ENCODE data around the gene SERPINB1. TPM values are rescaled to one million over a fixed set of nuclear protein-coding genes. Genes with fewer than 3 reads are reported as not detected.

SERPINB1 gene
- total RNA-seq, 4 donors from 2014 or later: 24.8 to 79.0 (median 45.4) TPM

DNA sequence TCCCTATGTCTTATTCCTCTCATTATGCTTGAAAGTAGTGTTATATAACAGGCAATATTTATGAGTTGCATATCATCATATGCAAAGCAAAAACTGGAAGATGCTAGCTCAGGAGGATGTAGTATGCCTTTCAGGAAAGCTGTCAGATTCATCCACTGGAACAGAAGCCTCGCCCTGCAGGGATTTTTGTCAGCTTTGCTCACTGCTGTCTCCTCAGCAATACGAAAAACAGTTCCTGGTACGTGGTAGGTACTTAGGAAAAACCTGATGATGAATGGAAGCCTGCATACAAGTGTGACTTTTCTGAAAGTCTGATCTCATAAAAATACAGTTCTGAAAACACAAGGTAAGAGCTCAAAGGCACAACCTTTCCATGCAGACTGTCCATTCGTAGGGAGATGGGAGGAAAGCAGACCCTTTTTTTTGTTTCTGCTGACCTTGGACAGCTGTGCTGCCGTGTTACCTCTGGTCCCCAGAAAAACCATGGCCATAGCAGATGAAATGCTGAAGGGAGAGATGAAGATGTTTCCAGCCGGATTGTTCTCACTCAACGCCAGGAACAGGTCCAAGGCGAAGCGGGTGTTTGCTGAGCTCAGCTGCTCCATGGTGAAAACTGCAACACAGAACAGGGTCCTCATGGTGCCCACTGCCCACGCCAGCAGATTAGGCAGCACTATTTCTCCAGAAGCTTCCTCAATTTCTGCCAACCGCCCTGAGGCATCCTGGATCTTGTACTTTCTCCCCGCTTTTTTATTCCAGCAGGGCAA, 1.5 kb downstream of the SERPINB1 start:
- ATAC-seq: no peak
- H3K4me1 ChIP-seq: peaks cover 4 to 54% (median 19%) of the 10 kb centered on the region in 3 donors
- 43 to 57% methylated on average over 9 of the region's 12 CpGs for WGBS, 2 donors (ENCODE audit: low coverage in 1 of 2)
- TF ChIP-seq EP300 (IDR thresholded peaks at IDR 0.05) (no peak), POLR2A (IDR thresholded peaks at IDR 0.05) (no peak)
- TF ChIP-seq, protein P1, sequence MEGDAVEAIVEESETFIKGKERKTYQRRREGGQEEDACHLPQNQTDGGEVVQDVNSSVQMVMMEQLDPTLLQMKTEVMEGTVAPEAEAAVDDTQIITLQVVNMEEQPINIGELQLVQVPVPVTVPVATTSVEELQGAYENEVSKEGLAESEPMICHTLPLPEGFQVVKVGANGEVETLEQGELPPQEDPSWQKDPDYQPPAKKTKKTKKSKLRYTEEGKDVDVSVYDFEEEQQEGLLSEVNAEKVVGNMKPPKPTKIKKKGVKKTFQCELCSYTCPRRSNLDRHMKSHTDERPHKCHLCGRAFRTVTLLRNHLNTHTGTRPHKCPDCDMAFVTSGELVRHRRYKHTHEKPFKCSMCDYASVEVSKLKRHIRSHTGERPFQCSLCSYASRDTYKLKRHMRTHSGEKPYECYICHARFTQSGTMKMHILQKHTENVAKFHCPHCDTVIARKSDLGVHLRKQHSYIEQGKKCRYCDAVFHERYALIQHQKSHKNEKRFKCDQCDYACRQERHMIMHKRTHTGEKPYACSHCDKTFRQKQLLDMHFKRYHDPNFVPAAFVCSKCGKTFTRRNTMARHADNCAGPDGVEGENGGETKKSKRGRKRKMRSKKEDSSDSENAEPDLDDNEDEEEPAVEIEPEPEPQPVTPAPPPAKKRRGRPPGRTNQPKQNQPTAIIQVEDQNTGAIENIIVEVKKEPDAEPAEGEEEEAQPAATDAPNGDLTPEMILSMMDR (IDR thresholded peaks at IDR 0.05): no peak
- no peaks in the 10 kb centered on the region for H3K9me3 ChIP-seq
- H3K27ac ChIP-seq: peak overlapping the region; percentile 95 to 99 (median 98)
- H3K27me3 ChIP-seq: no peaks in the 10 kb centered on the region
- peak overlapping the region; percentile 66 to 79 for H3K4me3 ChIP-seq
- H3K36me3 ChIP-seq: peaks cover 0 to 46% of the 10 kb centered on the region in 2 donors

DNA sequence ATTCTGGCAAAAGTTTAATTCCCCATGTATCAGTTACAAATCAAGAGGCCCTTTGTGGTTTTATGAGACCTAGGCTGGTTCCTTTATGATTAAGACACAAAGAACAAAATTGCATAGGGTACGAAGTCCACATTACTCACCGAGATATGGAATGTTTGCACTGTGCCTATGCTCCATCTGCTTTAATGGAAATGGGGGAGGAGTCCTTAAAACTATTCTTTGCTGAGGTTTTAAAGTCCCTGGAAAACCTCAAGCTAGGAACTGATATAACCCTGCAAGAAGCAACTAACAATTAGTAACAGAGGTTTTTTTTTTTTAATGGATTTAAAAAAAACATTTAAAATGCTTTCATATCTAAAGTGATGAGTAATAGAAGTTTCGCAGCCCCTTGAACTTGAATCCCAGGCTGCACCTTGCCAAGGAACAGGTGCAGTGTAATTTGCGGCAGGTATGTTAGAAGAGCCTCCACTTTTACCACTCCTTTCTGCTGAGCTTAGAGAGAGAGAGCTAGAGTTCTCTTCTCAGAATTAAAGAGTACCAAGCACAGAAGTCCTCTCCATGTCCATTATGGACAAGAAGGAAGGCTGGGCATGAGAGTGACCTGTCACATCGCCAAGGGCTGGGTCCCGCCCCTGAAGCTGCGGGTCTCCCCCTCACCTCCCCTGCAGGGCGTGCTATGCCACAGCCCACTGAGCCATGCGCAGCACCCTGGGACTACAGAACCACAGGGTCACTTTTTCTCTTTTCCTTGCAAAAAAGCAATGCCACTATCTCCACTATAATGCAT, 2.3 kb downstream of the SERPINB1 start:
- peak overlapping the region in 2 of 4 donors; percentile 98 to 99 for H3K27ac ChIP-seq
- 48 to 65% methylated on average over 7 to 9 of the region's 9 CpGs for WGBS, 2 donors (ENCODE audit: low coverage in 1 of 2)
- TF ChIP-seq POLR2AphosphoS5 (IDR thresholded peaks at IDR 0.05) (no peak), EP300 (IDR thresholded peaks at IDR 0.05) (no peak), POLR2A (IDR thresholded peaks at IDR 0.05) (no peak)
- TF ChIP-seq, protein P1 (IDR thresholded peaks at IDR 0.05): no peak
- peak overlapping the region in 1 of 2 donors; percentile 79 for H3K4me3 ChIP-seq
- H3K36me3 ChIP-seq: peaks cover 0 to 53% of the 10 kb centered on the region in 2 donors
- H3K9me3 ChIP-seq: no peaks in the 10 kb centered on the region
- peaks cover 4 to 54% (median 19%) of the 10 kb centered on the region in 3 donors for H3K4me1 ChIP-seq
- no peaks in the 10 kb centered on the region for H3K27me3 ChIP-seq
- no peak for ATAC-seq

DNA sequence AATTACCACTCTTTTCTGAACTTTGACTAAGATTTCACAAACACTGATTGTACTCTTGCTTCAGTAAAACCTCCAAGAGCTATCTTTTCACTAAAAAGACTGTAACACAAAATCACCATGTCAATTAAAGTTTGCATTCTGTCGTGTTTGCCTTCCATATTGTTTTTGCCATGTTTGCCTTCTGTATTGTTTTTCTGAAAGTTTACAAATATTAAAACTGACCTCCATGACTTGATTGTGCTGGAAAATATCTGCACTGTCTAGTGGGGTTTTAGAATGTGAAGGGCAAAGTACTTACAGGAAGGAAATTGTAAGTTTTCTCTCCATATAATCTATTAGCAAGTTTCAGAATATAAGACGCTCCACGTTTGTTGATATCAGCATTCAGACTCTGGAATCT, 3.4 kb downstream of the SERPINB1 start:
- ATAC-seq: no peak
- TF ChIP-seq EP300 (IDR thresholded peaks at IDR 0.05) (no peak), POLR2A (IDR thresholded peaks at IDR 0.05) (no peak), POLR2AphosphoS5 (IDR thresholded peaks at IDR 0.05) (no peak)
- TF ChIP-seq, protein P1 (IDR thresholded peaks at IDR 0.05): no peak
- no peak overlapping the region for H3K27ac ChIP-seq
- no peaks in the 10 kb centered on the region for H3K9me3 ChIP-seq
- peaks cover 0 to 65% of the 10 kb centered on the region in 2 donors for H3K36me3 ChIP-seq
- no peaks in the 10 kb centered on the region for H3K27me3 ChIP-seq
- 71 to 79% methylated on average over 3 of the region's 3 CpGs for WGBS, 2 donors (ENCODE audit: low coverage in 1 of 2)
- no peak overlapping the region for H3K4me3 ChIP-seq
- peaks cover 4 to 50% (median 19%) of the 10 kb centered on the region in 3 donors for H3K4me1 ChIP-seq

DNA sequence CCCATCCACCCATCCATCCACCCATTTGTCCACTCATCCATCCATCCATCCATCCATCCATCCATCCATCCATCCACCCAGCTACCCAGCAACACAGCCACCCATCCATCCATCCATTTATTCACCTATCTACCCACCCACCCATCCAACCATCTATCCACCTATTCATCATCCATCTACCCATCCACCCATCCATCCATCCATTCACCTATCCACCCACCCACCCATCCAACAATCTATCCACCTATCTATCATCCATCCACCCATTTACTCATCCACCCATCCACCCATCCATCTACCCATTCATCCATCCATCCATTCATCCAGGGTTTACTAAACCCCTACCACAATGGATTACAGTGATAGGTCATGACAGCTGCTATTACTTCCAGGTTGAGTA, 7.4 kb downstream of the SERPINB1 start:
- Histone ChIP-seq H3K9me3 (no peaks in the 10 kb centered on the region), H3K27me3 (no peaks in the 10 kb centered on the region), H3K4me3 (no peak overlapping the region), H3K4me1 (peaks cover 0 to 10% (median 0%) of the 10 kb centered on the region in 3 donors), H3K36me3 (peaks cover 0 to 72% of the 10 kb centered on the region in 2 donors), H3K27ac (no peak overlapping the region)
- TF ChIP-seq POLR2A (IDR thresholded peaks at IDR 0.05) (no peak), POLR2AphosphoS5 (IDR thresholded peaks at IDR 0.05) (no peak), EP300 (IDR thresholded peaks at IDR 0.05) (no peak)
- TF ChIP-seq, protein P1 (IDR thresholded peaks at IDR 0.05): no peak
- ATAC-seq: no peak

Measured in gastroesophageal sphincter (tissue), 4 donors.